Measurements from ENCODE around the gene PDE3B. TPM values are rescaled to one million over a fixed set of nuclear protein-coding genes. Genes with fewer than 3 reads are reported as not detected.

PDE3B gene
- total and polyA plus RNA-seq, 2 of the 8 experiments (the other 6 are each of a cell fraction or from before 2014, with no cell fraction given) = 2.7 to 10.9 TPM

DNA sequence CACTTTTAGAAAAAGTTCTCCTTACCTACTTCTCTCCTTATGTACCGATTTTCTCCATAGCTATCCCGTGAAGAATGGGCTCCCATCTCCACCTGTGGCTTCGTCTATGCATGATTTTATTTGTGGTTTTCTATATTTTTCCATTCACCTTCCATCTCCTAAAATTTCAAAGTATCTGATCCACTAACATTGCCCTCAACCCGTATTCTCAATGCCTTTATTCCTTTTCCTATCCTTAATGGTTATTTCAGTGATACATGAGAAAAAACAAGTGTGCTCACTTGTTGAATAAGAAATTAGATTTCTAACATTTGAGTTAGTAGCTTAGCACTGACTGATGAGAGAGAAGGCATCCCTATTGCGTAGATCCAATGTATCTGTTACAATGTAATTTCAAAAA is 231.6 kb downstream of the PDE3B start:
- DNase-seq (ENCODE audit: low read depth in 1 of 2, low spot score in 2 of 2) (no peak), FAIRE-seq (no peak)
- no peak overlapping the region for H3K18ac ChIP-seq (ENCODE audit: extremely low read depth, low read length)
- 89 to 100% methylated on average over 1 to 5 of the region's 5 CpGs for WGBS, 2 experiments (ENCODE audit: extremely low coverage in 1 of 2, insufficient coverage in 1 of 2, insufficient read length in 1 of 2, insufficient replicate concordance in 2 of 2, low coverage in 1 of 2, low lambda C conversion rate in 2 of 2, missing lambda C conversion rate in 1 of 2)
- no peak overlapping the region for H2BK120ac ChIP-seq (replicated peaks; ENCODE audit: low read depth, low read length)
- no peaks in the 10 kb centered on the region for H3K23me2 ChIP-seq (ENCODE audit: low read depth, low read length)
- H2AFZ ChIP-seq (ENCODE audit: low read length) = no peak overlapping the region
- no peak overlapping the region for H3K23ac ChIP-seq (ENCODE audit: insufficient read length)
- no peak overlapping the region for H3K4me3 ChIP-seq (ENCODE audit: extremely low read depth in 1 of 4, insufficient read depth in 2 of 4, low read depth in 3 of 4, low read length in 4 of 4)
- H2BK12ac ChIP-seq (ENCODE audit: low read depth, low read length) = no peak overlapping the region
- H3K4me2 ChIP-seq (ENCODE audit: insufficient read depth in 1 of 2, low read depth in 2 of 2, low read length in 2 of 2) = no peak overlapping the region
- no peak overlapping the region for H3K4ac ChIP-seq (replicated peaks; ENCODE audit: insufficient read length, low read depth, low read length)
- peaks cover 0 to 3% (median 2%) of the 10 kb centered on the region in 4 experiments; a peak in 4 of 8 replicates for H3K36me3 ChIP-seq (ENCODE audit: control insufficient read depth in 2 of 4, insufficient read depth in 4 of 4, low read length in 3 of 4)
- CTCF ChIA-PET (ENCODE audit: partially characterized antibody) = no interaction called here
- no peak overlapping the region for H3K14ac ChIP-seq (ENCODE audit: insufficient read length)
- H3K9ac ChIP-seq (replicated peaks in 1 of 4; ENCODE audit: extremely low read depth in 1 of 4, low read depth in 3 of 4, low read length in 3 of 4) = no peak overlapping the region
- no peaks in the 10 kb centered on the region for H3K4me1 ChIP-seq (replicated peaks in 1 of 4; ENCODE audit: control insufficient read depth in 3 of 4, insufficient read depth in 4 of 4, low read length in 3 of 4)
- no peaks in the 10 kb centered on the region for H4K20me1 ChIP-seq (replicated peaks in 1 of 2; ENCODE audit: control insufficient read depth in 1 of 2, insufficient read depth in 2 of 2, low read length in 2 of 2)
- H3K79me2 ChIP-seq (ENCODE audit: control insufficient read depth in 1 of 2, insufficient read depth in 2 of 2, low read length in 2 of 2) = no peaks in the 10 kb centered on the region
- no peak overlapping the region for H4K8ac ChIP-seq (ENCODE audit: extremely low read depth, insufficient read depth, low read length)
- no peak overlapping the region for H2BK5ac ChIP-seq (ENCODE audit: low read depth, low read length)
- H4K5ac ChIP-seq (ENCODE audit: insufficient read length, low read depth, low read length) = no peak overlapping the region
- POLR2A ChIA-PET (ENCODE audit: partially characterized antibody) = no interaction called here
- peak overlapping the region; percentile 57 for H3K56ac ChIP-seq (replicated peaks; ENCODE audit: insufficient read length, low read depth, low read length)
- no peaks in the 10 kb centered on the region; a peak in 1 of 7 replicates for H3K27me3 ChIP-seq (replicated peaks in 1 of 4; ENCODE audit: control insufficient read depth in 3 of 4, extremely low read depth in 1 of 4, insufficient read depth in 3 of 4, low read length in 3 of 4)
- H3K27ac ChIP-seq (ENCODE audit: low read depth, low read length) = no peak overlapping the region
- H3K79me1 ChIP-seq (ENCODE audit: low read depth, low read length) = no peaks in the 10 kb centered on the region
- no peak overlapping the region for H2AK5ac ChIP-seq (ENCODE audit: low read depth, low read length)
- H4K91ac ChIP-seq (replicated peaks; ENCODE audit: insufficient read length, low read length) = no peak overlapping the region
- no peak overlapping the region for H2BK15ac ChIP-seq (ENCODE audit: low read length)
- no peak for TF ChIP-seq EP300 (IDR thresholded peaks at IDR 0.05; ENCODE audit: borderline replicate concordance in 1 of 2, low read depth in 2 of 2, low read length in 2 of 2)
- no peak for TF ChIP-seq ASH2L (IDR thresholded peaks at IDR 0.05; ENCODE audit: low read length)
- TF ChIP-seq EGR1 (IDR thresholded peaks at IDR 0.05; ENCODE audit: borderline replicate concordance, low read depth, low read length) = no peak
- no peak for TF ChIP-seq POLR2AphosphoS5 (IDR thresholded peaks at IDR 0.05; ENCODE audit: low read depth, low read length)
- H3K9me3 ChIP-seq (ENCODE audit: insufficient read depth in 2 of 2, low read depth in 1 of 2, low read length in 1 of 2) = no peaks in the 10 kb centered on the region
- H2BK20ac ChIP-seq (ENCODE audit: low read length) = no peak overlapping the region

All from H1 (cell line).